Liver (tissue), 3 donors: ENCODE measurements around the gene MED12L.

Source experiments
- EGR1 ChIP-seq, 2 donors: IDR thresholded peaks; 2 replicates each; pipeline ENCODE4 v1.6.1; 2016 to 2018; ENCODE audit warnings: antibody characterized with exemption in 2 of 2, low read depth in 2 of 2
- GABPA ChIP-seq, 2 donors: IDR thresholded peaks in 1 of 2; conservative IDR thresholded peaks in 1 of 2; 2 replicates each; pipeline ENCODE4 v1.6.1; 2016; ENCODE audit warnings: antibody characterized with exemption in 2 of 2, mild to moderate bottlenecking in 1 of 2, moderate library complexity in 1 of 2
- MAX ChIP-seq: IDR thresholded peaks from 2 replicates; pipeline ENCODE4 v1.6.1; 2016; ENCODE audit warnings: antibody characterized with exemption
- RXRA ChIP-seq, 2 donors: IDR thresholded peaks; 2 replicates each; pipeline ENCODE4 v1.6.1; 2017 to 2018; ENCODE audit warnings: antibody characterized with exemption in 2 of 2, mild to moderate bottlenecking in 1 of 2
- SP1 ChIP-seq: IDR thresholded peaks from 2 replicates; pipeline ENCODE4 v1.6.1; 2018; ENCODE audit warnings: antibody characterized with exemption, mild to moderate bottlenecking
- YY1 ChIP-seq: IDR thresholded peaks from 2 replicates; pipeline ENCODE4 v1.6.1; 2016; ENCODE audit warnings: antibody characterized with exemption, mild to moderate bottlenecking
- TF ChIP-seq, protein P1 (sequence below): IDR thresholded peaks from 2 replicates; pipeline ENCODE4 v1.6.1; 2016; ENCODE audit warnings: antibody characterized with exemption, mild to moderate bottlenecking
- TF ChIP-seq, protein P2 (sequence below): fragments of 150-350 bp; IDR thresholded peaks from 2 replicates; pipeline ENCODE4 v1.5.1; 2017; ENCODE audit warnings: improper control_type of control experiment, low read depth, low read length; ENCODE audit not compliant: missing input control
- donor health status: healthy.
- donor health status: healthy.

DNA sequence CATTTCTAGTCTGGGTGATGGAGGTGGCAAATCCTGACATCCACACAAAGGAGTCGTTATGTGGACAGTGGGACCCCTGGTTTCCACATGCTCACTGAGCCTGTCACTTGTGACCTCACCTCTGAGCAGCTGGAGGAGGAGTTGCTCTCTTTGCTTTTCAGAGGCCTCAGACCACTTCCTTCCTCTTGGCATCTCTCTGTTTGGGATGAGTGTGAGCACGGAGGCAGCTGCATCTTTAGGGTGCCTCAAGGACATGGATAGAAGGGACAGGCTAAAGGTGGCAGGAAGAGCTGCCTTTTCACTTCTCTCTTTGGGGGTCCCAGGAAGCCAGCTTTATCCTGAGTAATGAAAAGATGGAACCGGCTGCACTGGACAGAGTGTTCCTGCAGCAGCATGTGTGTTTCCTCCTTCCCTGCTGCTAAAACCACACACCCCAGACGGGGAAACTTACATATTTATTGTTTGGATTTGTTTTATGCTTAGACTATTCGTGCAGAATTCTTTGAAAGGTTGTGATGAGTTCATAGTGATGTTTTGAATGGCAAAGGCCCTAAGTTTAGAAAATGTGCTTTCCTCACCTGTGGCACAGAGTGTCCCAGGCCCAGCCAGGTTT lies 85.8 kb downstream of the MED12L start:
- no peak for TF ChIP-seq SP1
- TF ChIP-seq, protein P1, sequence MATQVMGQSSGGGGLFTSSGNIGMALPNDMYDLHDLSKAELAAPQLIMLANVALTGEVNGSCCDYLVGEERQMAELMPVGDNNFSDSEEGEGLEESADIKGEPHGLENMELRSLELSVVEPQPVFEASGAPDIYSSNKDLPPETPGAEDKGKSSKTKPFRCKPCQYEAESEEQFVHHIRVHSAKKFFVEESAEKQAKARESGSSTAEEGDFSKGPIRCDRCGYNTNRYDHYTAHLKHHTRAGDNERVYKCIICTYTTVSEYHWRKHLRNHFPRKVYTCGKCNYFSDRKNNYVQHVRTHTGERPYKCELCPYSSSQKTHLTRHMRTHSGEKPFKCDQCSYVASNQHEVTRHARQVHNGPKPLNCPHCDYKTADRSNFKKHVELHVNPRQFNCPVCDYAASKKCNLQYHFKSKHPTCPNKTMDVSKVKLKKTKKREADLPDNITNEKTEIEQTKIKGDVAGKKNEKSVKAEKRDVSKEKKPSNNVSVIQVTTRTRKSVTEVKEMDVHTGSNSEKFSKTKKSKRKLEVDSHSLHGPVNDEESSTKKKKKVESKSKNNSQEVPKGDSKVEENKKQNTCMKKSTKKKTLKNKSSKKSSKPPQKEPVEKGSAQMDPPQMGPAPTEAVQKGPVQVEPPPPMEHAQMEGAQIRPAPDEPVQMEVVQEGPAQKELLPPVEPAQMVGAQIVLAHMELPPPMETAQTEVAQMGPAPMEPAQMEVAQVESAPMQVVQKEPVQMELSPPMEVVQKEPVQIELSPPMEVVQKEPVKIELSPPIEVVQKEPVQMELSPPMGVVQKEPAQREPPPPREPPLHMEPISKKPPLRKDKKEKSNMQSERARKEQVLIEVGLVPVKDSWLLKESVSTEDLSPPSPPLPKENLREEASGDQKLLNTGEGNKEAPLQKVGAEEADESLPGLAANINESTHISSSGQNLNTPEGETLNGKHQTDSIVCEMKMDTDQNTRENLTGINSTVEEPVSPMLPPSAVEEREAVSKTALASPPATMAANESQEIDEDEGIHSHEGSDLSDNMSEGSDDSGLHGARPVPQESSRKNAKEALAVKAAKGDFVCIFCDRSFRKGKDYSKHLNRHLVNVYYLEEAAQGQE, result no peak
- TF ChIP-seq GABPA (IDR thresholded peaks at IDR 0.05 in 1 of 2, conservative IDR thresholded peaks at IDR 0.05 in 1 of 2), result no peak
- TF ChIP-seq, protein P2, sequence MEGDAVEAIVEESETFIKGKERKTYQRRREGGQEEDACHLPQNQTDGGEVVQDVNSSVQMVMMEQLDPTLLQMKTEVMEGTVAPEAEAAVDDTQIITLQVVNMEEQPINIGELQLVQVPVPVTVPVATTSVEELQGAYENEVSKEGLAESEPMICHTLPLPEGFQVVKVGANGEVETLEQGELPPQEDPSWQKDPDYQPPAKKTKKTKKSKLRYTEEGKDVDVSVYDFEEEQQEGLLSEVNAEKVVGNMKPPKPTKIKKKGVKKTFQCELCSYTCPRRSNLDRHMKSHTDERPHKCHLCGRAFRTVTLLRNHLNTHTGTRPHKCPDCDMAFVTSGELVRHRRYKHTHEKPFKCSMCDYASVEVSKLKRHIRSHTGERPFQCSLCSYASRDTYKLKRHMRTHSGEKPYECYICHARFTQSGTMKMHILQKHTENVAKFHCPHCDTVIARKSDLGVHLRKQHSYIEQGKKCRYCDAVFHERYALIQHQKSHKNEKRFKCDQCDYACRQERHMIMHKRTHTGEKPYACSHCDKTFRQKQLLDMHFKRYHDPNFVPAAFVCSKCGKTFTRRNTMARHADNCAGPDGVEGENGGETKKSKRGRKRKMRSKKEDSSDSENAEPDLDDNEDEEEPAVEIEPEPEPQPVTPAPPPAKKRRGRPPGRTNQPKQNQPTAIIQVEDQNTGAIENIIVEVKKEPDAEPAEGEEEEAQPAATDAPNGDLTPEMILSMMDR, result no peak
- no peak for TF ChIP-seq MAX
- TF ChIP-seq EGR1 (IDR thresholded peaks at IDR 0.05; ENCODE audit: low read depth in 2 of 2), result no peak
- TF ChIP-seq YY1, result no peak
- no peak for TF ChIP-seq RXRA (IDR thresholded peaks at IDR 0.05)
